Hematopoietic multipotent progenitor cell treated with erythropoietin and hydrocortisone succinate and interleukin-3 and kit ligand, for 8 days (in vitro differentiated cells): Measurements from ENCODE around the gene ABL1.

Source experiments
- DNase-seq: peaks from one replicate; pipeline ENCODE4 v3.0.0-alpha.2; 2015

ABL1 gene

DNA sequence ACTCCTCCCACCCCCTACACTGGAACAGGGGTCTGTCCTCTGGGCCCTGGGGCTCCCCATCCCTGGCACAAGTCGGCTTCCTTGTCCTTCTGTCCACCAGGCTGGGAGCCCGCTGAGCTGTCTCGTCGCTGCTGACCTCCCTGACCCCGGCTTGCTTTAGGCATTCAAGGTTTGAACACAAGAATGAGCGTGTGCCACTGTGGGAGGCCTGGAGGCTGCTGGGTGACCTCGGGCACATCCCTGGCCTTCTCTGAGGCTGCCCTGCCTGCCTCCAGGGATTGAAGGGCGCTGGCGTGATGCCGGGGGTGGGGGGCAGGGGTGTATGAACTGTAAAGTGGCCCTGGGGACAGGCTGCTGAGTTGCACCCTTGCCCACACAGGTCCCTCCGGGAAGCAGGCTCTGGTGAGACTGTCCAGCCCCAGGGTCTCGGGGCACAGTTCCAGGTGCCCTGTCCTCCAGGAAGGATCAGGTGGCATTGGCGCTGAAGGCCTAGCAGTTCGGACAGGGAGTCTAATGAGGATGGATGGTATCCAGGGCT lies 85.8 kb downstream of the ABL1 start:
- no peak for DNase-seq

DNA sequence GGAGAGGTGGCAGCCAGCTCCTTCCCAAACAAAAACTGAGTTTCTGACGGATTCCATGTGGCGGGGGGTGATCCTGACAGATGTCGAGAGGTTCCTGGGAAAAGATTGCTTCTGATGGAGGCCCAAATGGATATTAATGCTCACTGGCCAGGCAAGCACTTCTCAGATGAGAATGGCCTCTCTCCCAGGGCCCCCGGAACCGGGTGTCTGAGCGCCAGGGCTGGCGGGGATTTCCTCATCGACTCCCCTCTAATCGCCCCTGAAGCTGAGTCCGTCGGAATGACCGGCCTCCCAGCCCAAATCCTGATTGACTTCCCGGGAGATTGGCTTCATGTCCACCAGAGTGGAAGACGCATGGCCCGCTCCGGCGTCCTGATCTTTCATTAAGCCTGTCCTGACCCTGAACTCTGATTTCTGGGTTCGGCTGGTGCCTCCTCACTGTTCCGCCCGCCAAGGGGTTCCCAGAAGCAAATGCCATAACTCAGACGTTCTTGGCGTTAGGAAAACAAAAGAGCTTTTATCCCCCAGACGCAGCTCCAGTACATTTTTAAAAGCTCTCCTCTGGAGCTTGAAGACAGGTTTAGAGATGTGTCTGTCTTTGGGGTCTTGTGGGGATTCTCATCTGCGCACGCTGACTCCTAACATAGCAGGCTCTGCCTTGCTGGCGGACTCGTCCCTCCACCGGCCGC lies 86.4 kb downstream of the ABL1 start:
- no peak for DNase-seq

- no peak for DNase-seq
Observed at GRCh38 chr9:130921989-130922892, 87.2 kb downstream of the ABL1 start.

- no peak for DNase-seq
Observed at GRCh38 chr9:130922893-130923610, 88.0 kb downstream of the ABL1 start.

DNA sequence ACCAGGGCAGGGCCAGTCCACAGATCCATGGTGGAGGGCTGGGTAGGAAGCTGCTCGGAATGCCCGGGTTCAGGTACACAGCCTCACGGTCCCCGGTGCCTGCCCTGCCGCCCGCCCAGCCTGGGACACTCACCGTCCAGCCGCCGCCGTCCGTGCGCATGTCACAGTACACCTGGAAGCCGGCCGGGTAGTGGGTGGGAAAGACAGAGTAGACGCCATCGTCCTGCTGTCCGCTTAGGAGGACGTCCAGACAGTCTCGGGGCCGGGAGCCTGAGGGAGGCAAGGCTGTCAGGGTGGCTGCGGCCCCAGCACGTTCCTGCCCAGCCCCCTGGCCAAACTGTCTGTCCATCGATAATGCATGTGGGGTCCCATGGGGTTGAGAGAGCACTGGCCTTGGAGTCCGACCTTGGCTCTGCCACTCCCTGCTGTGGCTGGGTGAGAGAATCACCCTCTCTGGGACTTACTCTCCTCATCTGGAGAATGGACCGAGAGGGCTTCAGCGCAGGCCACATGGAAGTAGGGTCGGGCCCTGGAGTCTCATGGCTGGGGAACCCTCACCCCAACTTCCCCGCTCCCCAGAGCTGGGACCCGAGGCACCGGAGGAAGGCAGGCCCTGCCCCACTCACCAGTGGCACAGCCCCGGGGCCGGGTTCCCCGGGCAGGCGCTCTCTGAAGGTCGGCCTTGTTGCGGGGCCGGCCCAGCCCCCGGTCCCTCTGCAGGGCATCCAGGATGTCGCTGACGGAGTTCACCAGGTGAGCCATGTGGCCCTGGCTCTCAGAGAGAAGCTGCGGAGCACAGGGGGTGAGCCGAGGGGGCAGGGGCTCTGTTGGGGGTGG lies 88.8 kb downstream of the ABL1 start:
- DNase-seq, result no peak

GRCh38 chr9:130924448-130924788 lies 89.4 kb downstream of the ABL1 start:
- DNase-seq, result no peak

- DNase-seq, result no peak
Observed at GRCh38 chr9:130925050-130925678, 90.1 kb downstream of the ABL1 start.

DNA sequence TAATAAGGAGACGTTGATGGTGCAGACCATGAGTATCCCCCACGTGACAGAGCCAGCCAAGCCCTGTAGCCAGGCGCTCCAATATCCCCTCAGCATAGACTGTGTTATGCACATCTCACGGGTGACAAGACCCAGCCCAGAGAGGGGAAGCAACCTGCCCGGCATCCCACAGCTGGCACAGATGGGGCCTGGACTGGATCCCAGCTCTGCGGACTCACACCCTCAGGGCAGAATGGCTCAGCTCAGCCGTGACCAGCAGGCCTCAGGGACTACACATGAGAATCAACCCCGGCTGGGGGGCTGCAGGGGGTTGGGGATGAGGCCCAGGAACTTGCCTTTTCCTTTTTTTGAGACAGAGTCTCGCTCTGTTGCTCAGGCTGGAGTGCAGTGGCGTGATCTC lies 92.3 kb downstream of the ABL1 start:
- DNase-seq, result no peak

- no peak for DNase-seq
Observed at GRCh38 chr9:130927995-130928900, 93.2 kb downstream of the ABL1 start.

DNA sequence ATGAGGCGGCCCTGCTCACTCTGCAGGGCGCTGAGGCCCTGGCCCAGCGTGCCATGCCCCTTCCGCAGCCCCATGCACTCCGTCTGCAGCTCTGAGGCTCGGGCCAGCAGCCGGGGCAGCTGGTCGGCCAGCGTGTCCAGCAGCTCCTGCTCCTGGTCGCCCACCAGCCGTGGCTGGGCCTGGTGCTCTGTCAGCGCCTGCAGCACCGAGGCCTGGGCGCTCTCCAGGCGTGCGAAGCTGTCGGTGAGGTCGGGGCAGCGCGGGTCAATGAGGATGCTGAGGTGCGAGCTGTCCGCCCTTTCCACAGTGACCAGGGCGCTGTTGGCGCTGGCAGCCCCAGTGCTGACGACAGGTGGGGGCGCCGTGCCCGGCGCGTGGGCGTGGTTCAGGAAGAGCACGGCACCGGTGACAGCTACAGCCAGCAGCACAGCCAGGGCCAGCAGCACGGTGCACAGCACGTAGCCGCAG lies 94.6 kb downstream of the ABL1 start:
- no peak for DNase-seq

DNA sequence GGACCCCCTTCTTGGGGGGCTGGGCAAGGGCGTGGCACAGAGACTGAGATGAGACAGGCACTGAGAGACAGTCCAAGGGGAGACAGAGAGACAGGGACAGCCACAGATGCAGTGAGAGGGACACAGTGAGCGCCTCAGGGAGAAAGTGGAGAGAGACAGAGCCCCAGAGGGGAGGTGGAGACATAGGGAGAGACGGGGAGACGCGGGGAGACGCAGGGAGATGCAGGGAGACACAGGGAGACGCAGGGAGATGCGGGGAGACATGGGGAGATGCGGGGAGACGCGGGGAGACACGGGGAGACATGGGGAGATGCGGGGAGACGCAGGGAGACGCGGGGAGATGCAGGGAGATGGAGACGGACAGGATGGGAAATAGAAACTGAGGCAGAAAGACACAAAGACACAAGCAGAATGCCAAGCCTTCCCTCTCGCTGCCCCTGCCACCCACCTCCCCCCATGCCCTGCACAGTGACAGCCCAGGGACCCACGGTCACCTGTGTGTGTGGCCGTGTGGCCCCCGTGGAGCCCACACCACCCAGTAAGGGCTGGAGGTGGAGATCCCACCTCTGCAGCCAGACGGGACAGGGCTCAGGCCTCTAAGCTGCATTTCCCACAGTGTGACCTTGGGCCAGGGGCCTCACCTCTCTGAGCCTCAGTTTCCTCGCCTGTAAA lies 95.2 kb downstream of the ABL1 start:
- DNase-seq, result no peak

DNA sequence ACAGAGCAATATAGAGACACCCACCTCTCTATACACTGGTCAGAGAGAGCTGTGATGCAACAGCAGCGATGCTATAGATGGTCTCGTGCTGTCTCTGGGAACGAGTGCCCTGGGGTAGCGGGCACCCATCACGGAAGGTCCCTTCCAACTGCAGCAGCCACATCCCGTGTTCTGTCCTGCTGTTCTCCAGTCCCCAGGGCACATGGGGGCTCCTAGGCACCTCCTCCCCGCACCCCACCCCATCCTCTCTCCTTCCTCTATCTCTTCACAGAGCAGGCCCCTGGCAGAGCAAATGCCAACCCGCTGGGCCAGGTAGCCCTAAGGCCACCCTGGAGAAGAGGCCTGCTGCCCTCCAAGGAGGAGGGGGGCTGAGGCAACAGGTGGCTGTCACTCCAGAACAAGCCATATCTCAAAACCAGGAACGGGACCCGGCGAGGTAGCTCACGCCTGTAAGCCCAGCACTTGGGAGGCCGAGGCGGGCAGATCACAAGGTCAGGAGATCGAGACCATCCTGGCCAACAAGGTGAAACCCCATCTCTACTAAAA lies 95.8 kb downstream of the ABL1 start:
- DNase-seq, result no peak

DNA sequence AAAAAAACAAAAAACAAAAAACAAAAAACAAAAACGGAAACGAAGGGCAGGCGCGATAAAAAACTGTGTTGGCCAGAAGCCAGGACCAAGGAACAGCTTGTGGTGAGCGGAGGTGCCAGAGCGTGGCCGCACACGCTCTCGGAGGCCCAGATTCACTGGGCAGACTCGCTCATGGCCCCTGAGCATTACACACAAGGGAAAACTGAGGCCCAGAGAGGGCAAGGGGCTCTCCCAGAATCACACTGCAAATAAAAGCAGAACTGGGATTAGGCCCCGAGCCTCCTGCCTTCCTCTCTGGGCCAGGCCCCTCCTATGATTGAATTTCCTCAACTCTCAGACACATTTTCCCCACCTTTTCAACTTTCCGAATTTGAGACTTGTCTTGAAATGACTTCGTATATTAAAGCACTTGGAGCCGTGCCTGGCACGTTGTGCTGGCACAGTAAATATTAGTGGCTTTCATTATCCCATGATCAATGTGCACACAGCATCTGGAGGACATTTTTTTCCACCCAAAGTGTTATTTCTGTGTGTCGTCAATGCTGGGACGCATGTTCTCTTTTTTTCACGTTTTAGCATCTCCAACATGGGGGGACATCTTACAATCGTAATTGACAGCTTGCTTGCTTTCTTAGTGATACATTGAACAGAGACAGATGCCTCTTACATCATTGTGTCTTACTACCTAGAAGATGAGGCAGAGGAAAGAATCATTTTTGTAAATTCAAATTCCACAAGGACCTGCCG lies 96.6 kb downstream of the ABL1 start:
- no peak for DNase-seq

DNA sequence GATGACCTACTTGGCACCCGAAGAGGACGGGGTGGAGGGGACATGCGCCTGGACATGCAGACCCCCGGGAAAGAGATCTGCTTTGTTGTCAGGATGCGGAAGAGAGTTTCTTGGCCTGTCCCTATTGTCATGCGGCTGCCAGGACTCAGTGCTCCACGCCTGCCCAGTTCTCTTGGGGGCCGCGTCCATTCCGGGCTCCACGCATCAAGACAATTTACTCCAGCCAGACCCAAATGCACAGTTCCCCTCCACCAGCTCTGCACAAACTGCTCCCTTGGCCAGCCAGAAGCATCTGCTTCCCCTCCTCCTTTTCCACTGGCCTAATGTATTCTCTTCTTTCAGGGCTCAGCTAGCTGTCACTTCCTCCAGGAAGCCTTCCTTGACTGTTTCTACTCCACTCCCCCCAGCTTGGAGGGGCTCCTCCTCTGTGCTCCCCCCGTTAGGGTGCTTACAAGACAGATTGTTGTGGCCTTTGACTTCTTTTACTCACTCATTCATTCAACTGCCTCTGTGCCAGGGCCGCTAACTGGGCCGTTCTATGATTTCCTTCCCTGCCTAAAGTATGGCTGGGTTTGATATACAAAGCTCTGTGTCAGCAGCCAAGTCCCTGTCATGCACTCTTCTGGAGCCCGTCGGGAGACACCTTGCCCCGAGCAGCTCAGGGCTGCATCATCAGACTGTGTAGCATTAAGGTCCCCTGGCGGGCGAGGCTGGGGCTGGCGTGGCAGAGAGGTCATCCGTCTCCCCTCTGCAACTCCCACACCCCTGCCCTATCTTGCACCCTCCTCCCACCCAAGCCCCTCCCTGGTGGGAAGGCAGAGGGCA lies 97.4 kb downstream of the ABL1 start:
- DNase-seq, result no peak

- no peak for DNase-seq
Observed at GRCh38 chr9:130933114-130934046, 98.3 kb downstream of the ABL1 start.

GRCh38 chr9:130934246-130934645 lies 99.2 kb downstream of the ABL1 start:
- DNase-seq, result no peak
